ENCODE data around the gene RPS27L. TPM values are rescaled to one million over a fixed set of nuclear protein-coding genes. Genes with fewer than 3 reads are reported as not detected.

The RPS27L gene
- total and polyA plus RNA-seq, 2 donors (not counting 1 experiment from before 2014, with no cell fraction given), result 21.6 to 50.9 TPM

DNA sequence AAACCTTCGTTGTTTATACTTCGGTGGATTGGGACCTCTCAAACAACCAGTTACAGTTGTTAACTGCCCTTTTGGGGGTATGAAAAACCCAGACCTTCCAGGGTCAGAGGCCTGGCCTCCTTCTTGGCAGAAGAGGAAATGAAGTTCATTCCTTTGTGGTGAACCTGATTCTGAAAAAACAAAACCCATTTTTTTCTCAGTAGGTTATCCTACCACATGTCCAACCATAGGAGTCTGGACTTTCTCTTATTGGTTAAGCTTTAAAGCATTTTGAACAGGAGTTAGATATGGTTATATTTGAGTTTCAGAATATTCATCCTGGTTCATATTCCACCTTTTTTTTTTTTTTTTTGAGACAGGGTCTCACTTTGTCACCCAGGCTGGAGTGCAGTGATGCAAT is 42.8 kb downstream of the RPS27L start:
- Histone ChIP-seq H3K4me3 (ENCODE audit: control extremely low read depth in 1 of 5, extremely low read depth in 1 of 5, insufficient read depth in 1 of 5, low read depth in 2 of 5, low read length in 4 of 5) (no peak overlapping the region), H4K20me1 (ENCODE audit: control insufficient read depth, insufficient read depth, low read length, poor library complexity, severe bottlenecking) (no peaks in the 10 kb centered on the region), H3K4me1 (ENCODE audit: control insufficient read depth in 2 of 2, insufficient read depth in 2 of 2, low read length in 2 of 2) (no peaks in the 10 kb centered on the region), H3K9ac (ENCODE audit: low read length) (no peak overlapping the region), H3K79me2 (ENCODE audit: control insufficient read depth, insufficient read depth, low read length) (no peaks in the 10 kb centered on the region), H3K27me3 (replicated peaks in 1 of 4; ENCODE audit: control extremely low read depth in 1 of 4, control insufficient read depth in 3 of 4, insufficient read depth in 4 of 4, low read length in 3 of 4) (no peaks in the 10 kb centered on the region), H3K27ac (ENCODE audit: low read length in 2 of 2) (no peak overlapping the region), H2AFZ (ENCODE audit: insufficient read depth, low read depth, low read length, poor library complexity, severe bottlenecking) (no peak overlapping the region), H3K9me3 (ENCODE audit: control extremely low read depth in 1 of 3, control insufficient read depth in 2 of 3, insufficient read depth in 1 of 3, low read length in 2 of 3) (peaks cover 0 to 10% (median 6%) of the 10 kb centered on the region in 3 donors), H3K4me2 (replicated peaks; ENCODE audit: low read depth, low read length, poor library complexity, severe bottlenecking) (no peak overlapping the region), H3K36me3 (replicated peaks in 1 of 2; ENCODE audit: control extremely low read depth in 1 of 2, control insufficient read depth in 1 of 2, extremely low read depth in 1 of 2, insufficient read depth in 2 of 2, low read length in 1 of 2) (no peaks in the 10 kb centered on the region)
- ChIA-PET POLR2A (no interaction called here), CTCF (no interaction called here)
- no peak overlapping the region for H3K27ac Mint-ChIP-seq
- H3K27me3 Mint-ChIP-seq, result no peaks in the 10 kb centered on the region
- intact Hi-C loops (cut with micrococcal nuclease), result no loop called here
- no peak overlapping the region for H3K4me3 Mint-ChIP-seq
- no peak for TF ChIP-seq EZH2 (IDR thresholded peaks at IDR 0.05; ENCODE audit: borderline replicate concordance, insufficient read depth, low read depth, low read length, poor library complexity, severe bottlenecking)
- TF ChIP-seq, protein P1, sequence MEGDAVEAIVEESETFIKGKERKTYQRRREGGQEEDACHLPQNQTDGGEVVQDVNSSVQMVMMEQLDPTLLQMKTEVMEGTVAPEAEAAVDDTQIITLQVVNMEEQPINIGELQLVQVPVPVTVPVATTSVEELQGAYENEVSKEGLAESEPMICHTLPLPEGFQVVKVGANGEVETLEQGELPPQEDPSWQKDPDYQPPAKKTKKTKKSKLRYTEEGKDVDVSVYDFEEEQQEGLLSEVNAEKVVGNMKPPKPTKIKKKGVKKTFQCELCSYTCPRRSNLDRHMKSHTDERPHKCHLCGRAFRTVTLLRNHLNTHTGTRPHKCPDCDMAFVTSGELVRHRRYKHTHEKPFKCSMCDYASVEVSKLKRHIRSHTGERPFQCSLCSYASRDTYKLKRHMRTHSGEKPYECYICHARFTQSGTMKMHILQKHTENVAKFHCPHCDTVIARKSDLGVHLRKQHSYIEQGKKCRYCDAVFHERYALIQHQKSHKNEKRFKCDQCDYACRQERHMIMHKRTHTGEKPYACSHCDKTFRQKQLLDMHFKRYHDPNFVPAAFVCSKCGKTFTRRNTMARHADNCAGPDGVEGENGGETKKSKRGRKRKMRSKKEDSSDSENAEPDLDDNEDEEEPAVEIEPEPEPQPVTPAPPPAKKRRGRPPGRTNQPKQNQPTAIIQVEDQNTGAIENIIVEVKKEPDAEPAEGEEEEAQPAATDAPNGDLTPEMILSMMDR (IDR thresholded peaks at IDR 0.05), result no peak
- ATAC-seq (ENCODE audit: low read depth) (no peak), DNase-seq (no peak)
- WGBS (ENCODE audit: insufficient coverage), result 100% methylated on average over 1 of the region's 2 CpGs
- H3K9me3 Mint-ChIP-seq (ENCODE audit: insufficient read depth), result no peaks in the 10 kb centered on the region
- no peaks in the 10 kb centered on the region for H3K4me1 Mint-ChIP-seq

- Mint-ChIP-seq H3K9me3 (ENCODE audit: insufficient read depth) (no peaks in the 10 kb centered on the region), H3K27me3 (peaks cover 5% of the 10 kb centered on the region), H3K4me3 (no peak overlapping the region), H3K27ac (no peak overlapping the region), H3K4me1 (no peaks in the 10 kb centered on the region)
- no peaks in the 10 kb centered on the region for H3K36me3 ChIP-seq (replicated peaks in 1 of 2; ENCODE audit: control extremely low read depth in 1 of 2, control insufficient read depth in 1 of 2, extremely low read depth in 1 of 2, insufficient read depth in 2 of 2, low read length in 1 of 2)
- H3K4me2 ChIP-seq (replicated peaks; ENCODE audit: low read depth, low read length, poor library complexity, severe bottlenecking), result no peak overlapping the region
- H3K79me2 ChIP-seq (ENCODE audit: control insufficient read depth, insufficient read depth, low read length), result no peaks in the 10 kb centered on the region
- ChIA-PET CTCF (no interaction called here), POLR2A (no interaction called here)
- H3K9ac ChIP-seq (ENCODE audit: low read length), result no peak overlapping the region
- no peak overlapping the region for H3K27ac ChIP-seq (ENCODE audit: low read length in 2 of 2)
- H3K4me3 ChIP-seq (ENCODE audit: control extremely low read depth in 1 of 5, extremely low read depth in 1 of 5, insufficient read depth in 1 of 5, low read depth in 2 of 5, low read length in 4 of 5), result no peak overlapping the region
- intact Hi-C loops (cut with micrococcal nuclease), result no loop called here
- H4K20me1 ChIP-seq (ENCODE audit: control insufficient read depth, insufficient read depth, low read length, poor library complexity, severe bottlenecking), result no peaks in the 10 kb centered on the region
- peaks cover 0 to 3% (median 0%) of the 10 kb centered on the region in 4 experiments for H3K27me3 ChIP-seq (replicated peaks in 1 of 4; ENCODE audit: control extremely low read depth in 1 of 4, control insufficient read depth in 3 of 4, insufficient read depth in 4 of 4, low read length in 3 of 4)
- no peak overlapping the region for H2AFZ ChIP-seq (ENCODE audit: insufficient read depth, low read depth, low read length, poor library complexity, severe bottlenecking)
- no peaks in the 10 kb centered on the region for H3K4me1 ChIP-seq (ENCODE audit: control insufficient read depth in 2 of 2, insufficient read depth in 2 of 2, low read length in 2 of 2)
- ATAC-seq (ENCODE audit: low read depth) (no peak), DNase-seq (no peak)
- TF ChIP-seq EZH2 (IDR thresholded peaks at IDR 0.05; ENCODE audit: borderline replicate concordance, insufficient read depth, low read depth, low read length, poor library complexity, severe bottlenecking), result no peak
- TF ChIP-seq, protein P1 (IDR thresholded peaks at IDR 0.05), result no peak
- no peaks in the 10 kb centered on the region for H3K9me3 ChIP-seq (ENCODE audit: control extremely low read depth in 1 of 3, control insufficient read depth in 2 of 3, insufficient read depth in 1 of 3, low read length in 2 of 3)
- WGBS (ENCODE audit: insufficient coverage), result no CpG with 5 or more reads among the region's 3 CpGs
Measured at GRCh38 chr15:63112871-63113270, 44.4 kb downstream of the RPS27L start.
